Measurements from ENCODE around the gene MVB12A.

The MVB12A gene

DNA sequence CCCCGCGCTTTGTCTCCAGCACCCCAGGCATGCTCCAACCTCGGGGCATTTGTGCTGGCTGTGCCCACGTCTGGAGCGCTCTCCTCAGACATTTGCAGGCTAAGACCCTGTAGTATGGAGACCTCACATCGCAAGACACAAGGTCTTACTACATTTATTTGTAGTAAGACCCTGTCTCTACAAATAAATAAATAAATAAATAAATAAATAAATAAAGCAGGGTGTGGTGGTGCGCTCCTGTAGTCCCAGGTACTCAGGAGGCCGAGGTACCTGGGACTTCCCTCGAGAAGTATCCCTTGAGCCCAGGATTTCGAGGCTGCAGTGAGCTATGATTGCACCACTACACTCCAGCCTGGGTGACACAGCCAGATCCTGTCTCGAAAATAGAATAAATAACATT lies 36.3 kb downstream of the MVB12A start:
- Histone ChIP-seq H3K4me3 (no peak overlapping the region), H3K9ac (ENCODE audit: insufficient read length) (no peak overlapping the region), H3K36me3 (ENCODE audit: insufficient read depth, low read length) (no peaks in the 10 kb centered on the region), H3K9me3 (ENCODE audit: low read depth, low read length) (no peaks in the 10 kb centered on the region), H3K27ac (no peak overlapping the region)
- TF ChIP-seq EZH2 (IDR thresholded peaks at IDR 0.05) (no peak), FOXP2 (optimal IDR thresholded peaks at IDR 0.05; ENCODE audit: control extremely low read depth, extremely low read length, insufficient read depth) (no peak), POLR2AphosphoS5 (IDR thresholded peaks at IDR 0.05; ENCODE audit: borderline replicate concordance, low read depth, low read length) (no peak)
- DNase-seq (ENCODE audit: low read depth, low spot score) = no peak

DNA sequence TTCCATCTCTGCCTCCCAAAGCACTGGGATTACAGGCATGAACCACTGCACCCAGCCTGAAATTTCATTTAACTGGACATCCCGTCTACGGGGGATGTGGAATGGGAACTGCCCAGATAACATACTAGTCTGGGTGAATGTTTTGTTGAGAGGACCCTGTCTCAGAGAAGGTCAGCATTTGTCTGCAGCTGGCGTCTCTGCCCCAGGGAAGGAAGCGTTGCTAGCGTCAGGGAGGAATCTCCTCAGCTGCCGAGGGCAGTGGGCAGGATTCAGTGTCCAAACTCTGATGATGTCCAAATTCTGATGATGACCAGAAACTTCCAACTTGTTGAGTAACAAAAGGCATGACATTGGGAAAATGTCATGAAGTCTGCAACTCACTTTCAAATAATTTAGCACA lies 37.8 kb downstream of the MVB12A start:
- TF ChIP-seq POLR2AphosphoS5 (IDR thresholded peaks at IDR 0.05; ENCODE audit: borderline replicate concordance, low read depth, low read length) = no peak
- TF ChIP-seq FOXP2 (optimal IDR thresholded peaks at IDR 0.05; ENCODE audit: control extremely low read depth, extremely low read length, insufficient read depth) = no peak
- no peak for TF ChIP-seq EZH2 (IDR thresholded peaks at IDR 0.05)
- H3K27ac ChIP-seq = no peak overlapping the region
- H3K9me3 ChIP-seq (ENCODE audit: low read depth, low read length) = no peaks in the 10 kb centered on the region
- DNase-seq (ENCODE audit: low read depth, low spot score) = no peak
- H3K9ac ChIP-seq (ENCODE audit: insufficient read length) = no peak overlapping the region
- H3K36me3 ChIP-seq (ENCODE audit: insufficient read depth, low read length) = no peaks in the 10 kb centered on the region
- no peak overlapping the region for H3K4me3 ChIP-seq

DNA sequence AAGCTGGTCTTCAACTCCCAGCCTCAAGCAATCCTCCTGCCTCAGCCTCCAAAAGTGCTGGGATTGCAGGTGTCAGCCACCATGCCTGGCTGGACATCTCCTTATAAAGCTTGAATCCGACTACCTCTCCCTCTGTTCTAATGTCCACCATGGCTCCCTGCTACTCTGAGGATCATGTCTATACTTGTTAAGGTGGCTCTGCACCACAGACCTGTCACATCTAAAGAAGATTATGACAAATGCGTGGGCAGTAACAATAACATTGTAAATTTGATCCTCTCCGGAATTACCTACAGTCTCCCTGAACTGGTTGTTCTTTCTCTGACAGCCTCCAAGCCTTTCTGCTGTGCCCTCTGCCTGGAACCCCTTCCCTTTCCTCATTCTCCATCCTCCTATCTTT lies 39.1 kb downstream of the MVB12A start:
- TF ChIP-seq POLR2AphosphoS5 (IDR thresholded peaks at IDR 0.05; ENCODE audit: borderline replicate concordance, low read depth, low read length) = no peak
- no peak for TF ChIP-seq FOXP2 (optimal IDR thresholded peaks at IDR 0.05; ENCODE audit: control extremely low read depth, extremely low read length, insufficient read depth)
- no peak for TF ChIP-seq EZH2 (IDR thresholded peaks at IDR 0.05)
- Histone ChIP-seq H3K36me3 (ENCODE audit: insufficient read depth, low read length) (no peaks in the 10 kb centered on the region), H3K27ac (no peak overlapping the region), H3K4me3 (no peak overlapping the region), H3K9me3 (ENCODE audit: low read depth, low read length) (no peaks in the 10 kb centered on the region), H3K9ac (ENCODE audit: insufficient read length) (no peak overlapping the region)
- DNase-seq (ENCODE audit: low read depth, low spot score) = no peak

DNA sequence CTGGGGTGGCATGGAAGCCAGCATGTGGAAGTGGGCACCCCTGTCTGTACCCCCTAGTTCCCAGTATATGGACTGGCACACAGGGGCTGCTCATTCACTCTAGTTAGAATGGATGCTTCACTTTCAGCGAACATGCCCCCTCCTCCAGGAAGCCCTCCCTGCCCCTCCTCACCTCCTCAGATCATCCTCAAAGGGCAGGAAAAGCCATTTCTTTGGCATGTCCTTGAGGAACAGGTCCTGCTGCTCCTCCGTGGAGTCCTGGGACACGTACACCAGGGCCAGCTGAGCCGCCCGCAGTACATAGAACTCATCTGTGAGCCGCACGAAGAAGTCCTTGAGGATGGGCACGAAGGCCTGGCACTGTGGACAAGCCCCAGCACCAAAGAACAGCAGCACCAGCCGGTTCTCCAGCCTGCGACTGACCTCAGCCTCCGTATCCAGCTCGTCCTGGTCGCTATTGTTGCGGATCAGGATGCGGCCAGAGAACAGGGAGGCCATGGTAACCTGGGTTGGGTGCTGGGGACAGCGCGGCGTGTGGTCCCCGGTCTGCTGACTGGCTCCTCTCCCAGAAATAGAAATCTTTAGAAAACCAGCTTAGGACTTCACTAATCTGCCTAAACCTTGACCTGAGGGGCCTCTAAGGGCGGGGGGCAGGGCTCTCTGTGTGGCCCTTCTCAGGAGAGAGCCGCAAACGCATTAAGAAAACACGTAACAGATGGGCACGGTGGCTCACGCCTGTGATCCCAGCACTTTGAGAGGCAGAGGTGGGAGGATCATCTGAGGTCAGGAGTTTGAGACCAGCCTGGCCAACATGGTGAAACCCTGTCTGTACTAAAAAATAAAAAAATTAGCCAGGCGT lies 40.8 kb downstream of the MVB12A start, which contains the start of gene NXNL1:
TSS of gene NXNL1 (minus strand) at position 555 of the 859 bp plus-strand sequence. CDS start at position 498, 57 bp downstream.
- TF ChIP-seq EZH2 (IDR thresholded peaks at IDR 0.05) (no peak), POLR2AphosphoS5 (IDR thresholded peaks at IDR 0.05; ENCODE audit: borderline replicate concordance, low read depth, low read length) (no peak), FOXP2 (optimal IDR thresholded peaks at IDR 0.05; ENCODE audit: control extremely low read depth, extremely low read length, insufficient read depth) (no peak)
- Histone ChIP-seq H3K27ac (no peak within 1 kb of the TSS), H3K4me3 (no peak within 1 kb of the TSS), H3K36me3 (ENCODE audit: insufficient read depth, low read length) (no peaks in the 10 kb centered on the region), H3K9me3 (ENCODE audit: low read depth, low read length) (no peaks in the 10 kb centered on the region), H3K9ac (ENCODE audit: insufficient read length) (no peak within 1 kb of the TSS)
- no peak for DNase-seq (ENCODE audit: low read depth, low spot score)

DNA sequence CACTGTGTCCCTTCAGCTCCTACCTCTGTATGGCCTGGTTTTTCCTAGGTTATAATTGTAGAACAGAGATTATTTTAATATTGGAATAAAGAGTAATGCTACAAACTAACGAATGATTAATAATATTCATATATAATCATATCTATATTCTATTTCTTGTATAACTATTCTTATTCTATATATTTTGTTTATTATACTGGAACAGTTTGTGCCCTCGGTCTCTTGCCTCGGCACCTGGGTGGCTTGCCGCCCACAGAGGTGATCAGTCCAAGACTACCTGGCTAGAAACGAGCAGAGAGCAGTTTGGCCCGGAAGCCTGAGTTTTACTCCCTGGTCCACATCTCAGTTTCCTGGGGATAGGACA lies 46.6 kb downstream of the MVB12A start:
- Histone ChIP-seq H3K27ac (no peak overlapping the region), H3K9ac (ENCODE audit: insufficient read length) (no peak overlapping the region), H3K4me3 (no peak overlapping the region), H3K36me3 (ENCODE audit: insufficient read depth, low read length) (no peaks in the 10 kb centered on the region), H3K9me3 (ENCODE audit: low read depth, low read length) (no peaks in the 10 kb centered on the region)
- TF ChIP-seq EZH2 (IDR thresholded peaks at IDR 0.05) = no peak
- TF ChIP-seq FOXP2 (optimal IDR thresholded peaks at IDR 0.05; ENCODE audit: control extremely low read depth, extremely low read length, insufficient read depth) = no peak
- TF ChIP-seq POLR2AphosphoS5 (IDR thresholded peaks at IDR 0.05; ENCODE audit: borderline replicate concordance, low read depth, low read length) = no peak
- DNase-seq (ENCODE audit: low read depth, low spot score) = no peak

DNA sequence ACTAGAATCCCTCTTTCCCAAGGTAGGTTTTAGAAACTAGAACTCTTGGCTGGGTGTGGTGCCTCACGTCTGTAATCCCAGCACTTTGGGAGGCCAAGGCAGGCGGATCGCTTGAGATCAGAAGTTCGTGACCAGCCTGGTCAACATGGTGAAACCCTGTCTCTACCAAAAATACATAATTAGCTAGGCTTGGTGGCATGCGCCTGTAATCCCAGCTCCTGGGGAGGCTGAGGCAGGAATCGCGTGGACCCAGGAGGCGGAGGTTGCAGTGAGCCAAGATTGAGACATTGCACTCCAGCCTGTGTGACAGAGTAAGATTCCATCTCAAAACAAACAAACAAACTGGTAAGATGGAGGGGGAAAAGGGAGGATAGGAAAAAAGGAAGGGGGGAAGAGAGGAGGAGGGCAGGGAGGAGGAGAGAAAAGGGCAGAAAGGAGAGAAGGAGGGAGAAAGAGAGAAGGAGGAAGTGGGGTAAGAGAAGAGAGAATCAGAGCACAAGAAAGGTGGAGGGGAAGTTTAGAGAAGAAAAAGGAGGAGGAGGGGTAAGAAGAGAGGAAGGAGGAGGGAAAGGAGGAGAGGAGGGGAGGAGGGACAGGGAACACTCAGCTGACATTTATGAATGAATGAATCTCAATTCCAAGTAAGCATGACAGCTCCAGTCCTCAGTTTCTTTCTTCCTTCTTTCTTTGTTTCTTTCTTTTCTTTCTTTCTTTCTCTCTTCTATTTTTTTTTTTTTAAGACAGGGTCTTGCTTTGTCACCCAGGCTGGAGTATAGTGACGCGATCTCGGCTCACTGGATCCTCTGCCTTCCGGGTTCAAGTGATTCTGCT lies 47.8 kb downstream of the MVB12A start:
- Histone ChIP-seq H3K36me3 (ENCODE audit: insufficient read depth, low read length) (no peaks in the 10 kb centered on the region), H3K9ac (ENCODE audit: insufficient read length) (no peak overlapping the region), H3K4me3 (no peak overlapping the region), H3K27ac (peak overlapping the region; percentile 25; the same call in 1 of the 2 replicates), H3K9me3 (ENCODE audit: low read depth, low read length) (no peaks in the 10 kb centered on the region)
- TF ChIP-seq POLR2AphosphoS5 (IDR thresholded peaks at IDR 0.05; ENCODE audit: borderline replicate concordance, low read depth, low read length) (no peak), FOXP2 (optimal IDR thresholded peaks at IDR 0.05; ENCODE audit: control extremely low read depth, extremely low read length, insufficient read depth) (no peak), EZH2 (IDR thresholded peaks at IDR 0.05) (no peak)
- no peak for DNase-seq (ENCODE audit: low read depth, low spot score)

DNA sequence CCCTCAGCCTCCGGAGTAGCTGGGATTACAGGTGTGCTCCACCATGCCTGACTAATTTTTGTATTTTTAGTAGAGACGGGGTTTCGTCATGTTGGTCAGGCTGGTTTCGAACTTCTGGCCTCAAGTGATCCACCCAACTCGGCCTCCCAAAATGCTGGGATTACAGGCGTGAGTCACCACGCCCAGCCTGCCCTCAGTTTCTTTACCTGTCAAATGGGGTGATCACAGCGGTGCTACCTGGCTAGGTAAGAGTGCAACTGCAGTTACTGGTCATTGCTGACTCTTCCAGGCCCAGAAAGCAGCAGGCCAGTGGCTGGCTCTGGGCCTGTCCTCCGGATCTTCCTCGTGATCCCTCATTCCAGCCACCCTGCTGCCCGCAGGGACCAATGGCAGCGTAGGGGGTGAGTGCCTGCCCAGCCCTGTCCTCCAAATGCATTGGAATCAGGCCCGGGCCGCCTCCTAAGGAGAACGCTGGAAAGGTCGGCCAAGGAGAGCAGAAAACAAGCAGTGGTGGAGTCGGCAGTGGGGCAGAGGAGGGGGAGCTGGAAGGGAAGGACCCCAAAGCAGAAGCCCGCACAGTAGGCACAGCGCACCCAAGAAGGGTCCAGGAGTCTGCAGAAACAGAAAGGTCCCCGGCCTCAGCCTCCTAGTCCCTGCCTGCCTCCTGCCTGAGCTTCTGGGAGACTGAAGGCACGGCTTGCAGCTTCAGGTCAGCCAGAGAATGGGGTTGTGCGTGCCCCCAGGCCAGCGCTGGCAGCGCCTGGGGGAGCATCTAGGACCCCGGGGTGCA lies 48.6 kb downstream of the MVB12A start:
- no peaks in the 10 kb centered on the region for H3K36me3 ChIP-seq (ENCODE audit: insufficient read depth, low read length)
- no peaks in the 10 kb centered on the region for H3K9me3 ChIP-seq (ENCODE audit: low read depth, low read length)
- 0 out of 2 replicates have a peak overlapping the region, but pooled peaks have one; percentile 8 for H3K27ac ChIP-seq
- no peak for DNase-seq (ENCODE audit: low read depth, low spot score)
- H3K4me3 ChIP-seq = peak overlapping the region; percentile 80; the same call in 1 of the 2 replicates
- TF ChIP-seq EZH2 (IDR thresholded peaks at IDR 0.05) (no peak), FOXP2 (optimal IDR thresholded peaks at IDR 0.05; ENCODE audit: control extremely low read depth, extremely low read length, insufficient read depth) (no peak), POLR2AphosphoS5 (IDR thresholded peaks at IDR 0.05; ENCODE audit: borderline replicate concordance, low read depth, low read length) (no peak)
- no peak overlapping the region for H3K9ac ChIP-seq (ENCODE audit: insufficient read length)

Measured in SK-N-MC (cell line).